GM21723 (cell line): Measurements from ENCODE around the gene BRD3OS.

Experiments
- ATAC-seq: cut with Tn5 transposase; IDR thresholded peaks from one replicate; pipeline ENCODE4 v1.9.1; 2021; ENCODE audit warnings: mild to moderate bottlenecking, moderate library complexity; ENCODE audit not compliant: unreplicated experiment

The BRD3OS gene

DNA sequence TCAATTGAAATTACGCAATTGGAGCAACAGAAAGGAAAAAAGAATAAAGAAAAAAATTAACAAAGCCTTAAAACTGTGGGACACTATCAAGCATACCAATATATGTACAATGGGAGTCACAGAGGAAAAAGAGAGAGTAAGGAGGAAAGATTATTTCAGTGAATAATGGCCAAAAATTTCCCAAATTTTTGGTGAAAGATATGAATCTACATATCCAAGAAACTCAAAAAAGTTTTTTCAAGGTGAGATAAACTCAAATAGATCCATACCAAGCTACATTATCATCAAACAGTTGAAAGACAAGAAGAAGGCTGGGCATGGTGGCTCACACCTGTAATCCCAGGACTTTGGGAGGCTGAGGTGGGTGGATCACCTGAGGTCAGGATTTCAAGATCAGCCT, 51.4 kb downstream of the BRD3OS start:
- ATAC-seq = no peak
